Effector CD8-positive, alpha-beta T cell (primary cell): ENCODE results near the gene LUC7L2.
"Not testable (repeated sequence)": the region's sequence is repeated elsewhere in the genome, so short reads cannot be mapped to it uniquely, and the experiment has no call there.

Experiments
- DNase-seq: peaks from one replicate; lab custom pipeline; 2025; lab: John Stamatoyannopoulos, UW
- total RNA-seq, 4 experiments: gene quantifications; one replicate each; lab custom pipeline; 2026; lab: John Stamatoyannopoulos, UW

LUC7L2 gene
- 35.0 to 43.7 (median 39.0) reads per million in 4 experiments for total RNA-seq

- peak; percentile 99 for DNase-seq
These were observed at the start of gene LUC7L2 for GRCh38 chr7:139359366-139360209. Gene LUC7L2 (plus strand): TSS chr7:139359894. CDS start chr7:139360262, 368 bp downstream.

- no peak for DNase-seq
These were observed 41.7 kb upstream of the LUC7L2 start for GRCh38 chr7:139317939-139318505.

GRCh38 chr7:139321071-139321745, 38.5 kb upstream of the LUC7L2 start:
- DNase-seq, result no peak

GRCh38 chr7:139324709-139325108, 35.0 kb upstream of the LUC7L2 start:
- DNase-seq, result not testable (repeated sequence)

- no peak for DNase-seq
These were observed 31.3 kb upstream of the LUC7L2 start for GRCh38 chr7:139328375-139328774.

GRCh38 chr7:139329119-139329518, 30.6 kb upstream of the LUC7L2 start:
- DNase-seq, result no peak

- no peak for DNase-seq
These were observed 29.2 kb upstream of the LUC7L2 start for GRCh38 chr7:139330333-139331030.

- no peak for DNase-seq
These were observed 26.9 kb upstream of the LUC7L2 start for GRCh38 chr7:139332697-139333359.

- DNase-seq, result not testable (repeated sequence)
These were observed 26.3 kb upstream of the LUC7L2 start for GRCh38 chr7:139333443-139333842.

GRCh38 chr7:139334399-139335150, 25.1 kb upstream of the LUC7L2 start:
- no peak for DNase-seq

GRCh38 chr7:139339025-139339424, 20.7 kb upstream of the LUC7L2 start:
- no peak for DNase-seq

- no peak for DNase-seq
These were observed 20.0 kb upstream of the LUC7L2 start for GRCh38 chr7:139339698-139340036.

GRCh38 chr7:139340037-139340807, 19.5 kb upstream of the LUC7L2 start:
- DNase-seq, result peak; percentile 99

GRCh38 chr7:139340808-139341057, 19.0 kb upstream of the LUC7L2 start:
- no peak for DNase-seq

GRCh38 chr7:139341058-139341775, 18.5 kb upstream of the LUC7L2 start, which contains the start of gene FMC1:
Gene FMC1 (plus strand): TSS chr7:139341337. CDS start chr7:139341385, 48 bp downstream.
- DNase-seq, result peak; percentile 77

- DNase-seq, result no peak
These were observed 17.9 kb upstream of the LUC7L2 start for GRCh38 chr7:139341776-139342226.

GRCh38 chr7:139345042-139345441, 14.7 kb upstream of the LUC7L2 start:
- DNase-seq, result no peak

- DNase-seq, result no peak
These were observed 8.7 kb upstream of the LUC7L2 start for GRCh38 chr7:139351027-139351426.

GRCh38 chr7:139354729-139355128, 5.0 kb upstream of the LUC7L2 start:
- DNase-seq, result no peak

- DNase-seq, result no peak
These were observed 4.4 kb upstream of the LUC7L2 start for GRCh38 chr7:139355320-139355719.
